ENCODE data around the gene GALT. TPM values are rescaled to one million over a fixed set of nuclear protein-coding genes. Genes with fewer than 3 reads are reported as not detected.

Gene GALT
- total RNA-seq, 1 donor from 2014 or later, result 73.4 TPM

- peaks cover 21% of the 10 kb centered on the region for H3K4me1 Mint-ChIP-seq
Observed at GRCh38 chr9:34612788-34613390, 33.6 kb upstream of the GALT start.

GRCh38 chr9:34615132-34615531 is 31.3 kb upstream of the GALT start:
- Mint-ChIP-seq H3K4me1 (peaks cover 34% of the 10 kb centered on the region), H3K9me3 (no peaks in the 10 kb centered on the region), H3K27me3 (no peaks in the 10 kb centered on the region), H3K36me3 (ENCODE audit: low read depth) (peaks cover 24% of the 10 kb centered on the region), H3K27ac (no peak overlapping the region), H3K4me3 (no peak overlapping the region)
- intact Hi-C loops (cut with micrococcal nuclease), result no loop called here
- DNase-seq, result no peak

More at GRCh38 chr9:34612788-34613390, 33.6 kb upstream of the GALT start:
- H3K4me3 Mint-ChIP-seq, result peak overlapping the region; percentile 96
- H3K9me3 Mint-ChIP-seq, result no peaks in the 10 kb centered on the region
- H3K27me3 Mint-ChIP-seq, result no peaks in the 10 kb centered on the region
- H3K27ac Mint-ChIP-seq, result peak overlapping the region; percentile 97
- peaks cover 24% of the 10 kb centered on the region for H3K36me3 Mint-ChIP-seq (ENCODE audit: low read depth)
- peak; percentile 92 for DNase-seq
- intact Hi-C loops (cut with micrococcal nuclease), result loop anchor here (1.0 to 5.0 kb wide), 7 partner anchors 7 to 486 kb away; partner anchors contain the start of genes DCAF12, DCTN3, DNAI1 and FAM219A

GRCh38 chr9:34620061-34620994 is 26.1 kb upstream of the GALT start, which contains the start of gene DCTN3:
TSS of gene DCTN3 (minus strand) at chr9:34620495. CDS start at chr9:34620464, 31 bp downstream.
- H3K27ac Mint-ChIP-seq, result peak within 1 kb of the TSS; percentile 84
- peaks cover 20% of the 10 kb centered on the region for H3K4me1 Mint-ChIP-seq
- intact Hi-C loops (cut with micrococcal nuclease), result loop anchor here (1.0 kb wide), 2 partner anchors 8 to 14 kb away; partner anchors contain the start of gene RPP25L
- peak within 1 kb of the TSS; percentile 90 for H3K4me3 Mint-ChIP-seq
- H3K36me3 Mint-ChIP-seq (ENCODE audit: low read depth), result peaks cover 13% of the 10 kb centered on the region
- H3K27me3 Mint-ChIP-seq, result peaks cover 31% of the 10 kb centered on the region
- no peaks in the 10 kb centered on the region for H3K9me3 Mint-ChIP-seq
- DNase-seq, result peak; percentile 97

GRCh38 chr9:34623374-34624235 is 22.9 kb upstream of the GALT start:
- intact Hi-C loops (cut with micrococcal nuclease), result no loop called here
- Mint-ChIP-seq H3K27me3 (peaks cover 60% of the 10 kb centered on the region), H3K9me3 (no peaks in the 10 kb centered on the region), H3K4me3 (no peak overlapping the region), H3K4me1 (peaks cover 26% of the 10 kb centered on the region), H3K36me3 (ENCODE audit: low read depth) (peaks cover 4% of the 10 kb centered on the region), H3K27ac (no peak overlapping the region)
- DNase-seq, result no peak

GRCh38 chr9:34624475-34625185 is 21.8 kb upstream of the GALT start:
- H3K36me3 Mint-ChIP-seq (ENCODE audit: low read depth), result peaks cover 4% of the 10 kb centered on the region
- intact Hi-C loops (cut with micrococcal nuclease), result no loop called here
- H3K4me1 Mint-ChIP-seq, result peaks cover 22% of the 10 kb centered on the region
- H3K4me3 Mint-ChIP-seq, result no peak overlapping the region
- H3K27me3 Mint-ChIP-seq, result peaks cover 67% of the 10 kb centered on the region
- H3K9me3 Mint-ChIP-seq, result no peaks in the 10 kb centered on the region
- DNase-seq, result no peak
- no peak overlapping the region for H3K27ac Mint-ChIP-seq

- peaks cover 20% of the 10 kb centered on the region for H3K4me1 Mint-ChIP-seq
Observed at GRCh38 chr9:34625186-34625486, 21.3 kb upstream of the GALT start.

GRCh38 chr9:34627716-34628655 is 18.5 kb upstream of the GALT start:
- DNase-seq, result no peak
- peaks cover 63% of the 10 kb centered on the region for H3K27me3 Mint-ChIP-seq
- intact Hi-C loops (cut with micrococcal nuclease), result no loop called here
- H3K4me3 Mint-ChIP-seq, result peak overlapping the region; percentile 83
- H3K4me1 Mint-ChIP-seq, result peaks cover 22% of the 10 kb centered on the region
- peaks cover 12% of the 10 kb centered on the region for H3K36me3 Mint-ChIP-seq (ENCODE audit: low read depth)
- H3K27ac Mint-ChIP-seq, result no peak overlapping the region
- H3K9me3 Mint-ChIP-seq, result no peaks in the 10 kb centered on the region

More at GRCh38 chr9:34625186-34625486, 21.3 kb upstream of the GALT start:
- Mint-ChIP-seq H3K27ac (no peak overlapping the region), H3K9me3 (no peaks in the 10 kb centered on the region), H3K36me3 (ENCODE audit: low read depth) (peaks cover 4% of the 10 kb centered on the region), H3K4me3 (no peak overlapping the region), H3K27me3 (peaks cover 72% of the 10 kb centered on the region)
- intact Hi-C loops (cut with micrococcal nuclease), result no loop called here
- no peak for DNase-seq

GRCh38 chr9:34628656-34629490 is 17.6 kb upstream of the GALT start, which contains the start of gene ARID3C:
TSS of gene ARID3C (minus strand) at chr9:34629066. CDS start at chr9:34628014, 1,052 bp downstream.
- H3K4me3 Mint-ChIP-seq, result peak within 1 kb of the TSS; percentile 83
- H3K4me1 Mint-ChIP-seq, result peaks cover 20% of the 10 kb centered on the region
- no peaks in the 10 kb centered on the region for H3K9me3 Mint-ChIP-seq
- H3K27me3 Mint-ChIP-seq, result peaks cover 57% of the 10 kb centered on the region
- peaks cover 14% of the 10 kb centered on the region for H3K36me3 Mint-ChIP-seq (ENCODE audit: low read depth)
- DNase-seq, result peak; percentile 83
- no peak within 1 kb of the TSS for H3K27ac Mint-ChIP-seq
- intact Hi-C loops (cut with micrococcal nuclease), result no loop called here

- no peak for DNase-seq
- Mint-ChIP-seq H3K4me3 (peak overlapping the region; percentile 77), H3K27me3 (peaks cover 53% of the 10 kb centered on the region), H3K36me3 (ENCODE audit: low read depth) (peaks cover 20% of the 10 kb centered on the region), H3K4me1 (peaks cover 23% of the 10 kb centered on the region), H3K9me3 (no peaks in the 10 kb centered on the region), H3K27ac (no peak overlapping the region)
- intact Hi-C loops (cut with micrococcal nuclease), result no loop called here
Observed at GRCh38 chr9:34629491-34629808, 17.0 kb upstream of the GALT start.

GRCh38 chr9:34630402-34631154 is 15.9 kb upstream of the GALT start:
- Mint-ChIP-seq H3K9me3 (no peaks in the 10 kb centered on the region), H3K27me3 (peaks cover 48% of the 10 kb centered on the region), H3K27ac (no peak overlapping the region), H3K4me3 (peak overlapping the region; percentile 77), H3K4me1 (peaks cover 28% of the 10 kb centered on the region), H3K36me3 (ENCODE audit: low read depth) (peaks cover 29% of the 10 kb centered on the region)
- DNase-seq, result no peak
- intact Hi-C loops (cut with micrococcal nuclease), result no loop called here

GRCh38 chr9:34633166-34633565 is 13.3 kb upstream of the GALT start:
- no peaks in the 10 kb centered on the region for H3K9me3 Mint-ChIP-seq
- H3K27ac Mint-ChIP-seq, result no peak overlapping the region
- peaks cover 25% of the 10 kb centered on the region for H3K27me3 Mint-ChIP-seq
- H3K36me3 Mint-ChIP-seq (ENCODE audit: low read depth), result peaks cover 40% of the 10 kb centered on the region
- no peak overlapping the region for H3K4me3 Mint-ChIP-seq
- intact Hi-C loops (cut with micrococcal nuclease), result no loop called here
- H3K4me1 Mint-ChIP-seq, result peaks cover 38% of the 10 kb centered on the region
- no peak for DNase-seq

Measured in activated CD4-positive, alpha-beta T cell treated with anti-CD3 and anti-CD28 coated beads, Interleukin-2, amount 10 ng/mL, durations not matched to agents 24 days and 14 days (primary cell).